Measurements from ENCODE around the gene PPBP.
"Not testable (repeated sequence)": the region's sequence is repeated elsewhere in the genome, so short reads cannot be mapped to it uniquely, and the experiment has no call there.

Gene PPBP

GRCh38 chr4:73950376-73950920 lies 37.5 kb downstream of the PPBP start:
- not testable (repeated sequence) for DNase-seq (ENCODE audit: low read depth in 2 of 3, low spot score in 2 of 3)

DNA sequence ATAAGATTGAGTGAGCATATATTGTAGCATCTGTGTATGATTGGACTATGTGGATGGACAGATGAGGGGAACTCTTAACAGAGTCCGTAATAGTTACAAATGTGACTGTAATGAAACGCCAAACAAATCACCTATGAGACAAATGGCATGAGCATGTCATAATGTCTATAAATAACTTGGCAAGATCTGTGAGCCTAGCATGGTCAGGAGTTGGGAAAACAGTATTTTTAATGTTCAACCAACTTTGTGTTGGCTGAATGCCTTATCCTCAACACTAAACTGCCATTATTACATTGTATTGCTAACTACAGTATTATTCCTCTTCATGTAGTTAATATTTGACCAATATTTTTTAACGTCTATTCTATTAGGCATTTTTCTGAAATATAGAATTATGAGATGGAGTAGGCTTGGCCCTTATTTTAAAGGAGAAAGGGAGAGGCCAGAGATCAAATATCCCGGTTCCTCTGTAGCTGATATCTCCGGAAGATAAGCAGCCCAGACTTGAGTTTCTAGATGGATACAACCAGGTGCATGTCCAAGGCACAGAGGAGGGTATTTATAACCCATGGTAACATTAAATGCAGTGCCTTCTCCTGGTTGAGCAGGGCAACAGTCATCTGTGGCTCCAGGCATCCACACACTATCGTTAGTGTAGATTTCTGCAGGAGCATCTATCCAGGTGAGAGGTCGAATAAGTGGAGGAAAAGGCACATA lies 38.8 kb downstream of the PPBP start:
- no peak for DNase-seq (ENCODE audit: low read depth in 2 of 3, low spot score in 2 of 3)

- no peak for DNase-seq (ENCODE audit: low read depth in 2 of 3, low spot score in 2 of 3)
Measured at GRCh38 chr4:73948291-73948690, 39.7 kb downstream of the PPBP start.

- DNase-seq (ENCODE audit: low read depth in 2 of 3, low spot score in 2 of 3) = no peak
Measured at GRCh38 chr4:73947239-73947985, 40.6 kb downstream of the PPBP start.

- no peak for DNase-seq (ENCODE audit: low read depth in 2 of 3, low spot score in 2 of 3)
Measured at GRCh38 chr4:73945674-73946449, 42.1 kb downstream of the PPBP start.

DNA sequence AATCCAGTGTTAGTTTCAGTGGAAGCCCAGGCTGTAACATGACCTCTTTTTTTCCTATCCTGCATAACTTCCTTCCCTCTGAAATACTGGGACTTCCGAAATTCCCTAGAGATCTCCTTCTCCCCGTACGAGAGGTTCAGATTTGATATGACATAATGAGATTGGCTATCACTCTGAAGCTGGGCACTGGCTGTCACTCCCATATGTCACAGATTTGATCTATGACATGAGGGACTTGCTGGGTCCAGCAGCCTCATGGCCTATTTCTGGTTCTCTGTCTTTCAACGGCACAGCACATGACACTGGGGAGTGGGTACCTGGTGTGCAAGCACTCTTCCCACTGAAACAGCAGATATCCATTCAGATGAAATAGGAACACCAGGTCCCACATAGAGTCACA lies 42.9 kb downstream of the PPBP start:
- DNase-seq (ENCODE audit: low read depth in 2 of 3, low spot score in 2 of 3) = no peak

GRCh38 chr4:73944061-73944875 lies 43.7 kb downstream of the PPBP start:
- no peak for DNase-seq (ENCODE audit: low read depth in 2 of 3, low spot score in 2 of 3)

DNA sequence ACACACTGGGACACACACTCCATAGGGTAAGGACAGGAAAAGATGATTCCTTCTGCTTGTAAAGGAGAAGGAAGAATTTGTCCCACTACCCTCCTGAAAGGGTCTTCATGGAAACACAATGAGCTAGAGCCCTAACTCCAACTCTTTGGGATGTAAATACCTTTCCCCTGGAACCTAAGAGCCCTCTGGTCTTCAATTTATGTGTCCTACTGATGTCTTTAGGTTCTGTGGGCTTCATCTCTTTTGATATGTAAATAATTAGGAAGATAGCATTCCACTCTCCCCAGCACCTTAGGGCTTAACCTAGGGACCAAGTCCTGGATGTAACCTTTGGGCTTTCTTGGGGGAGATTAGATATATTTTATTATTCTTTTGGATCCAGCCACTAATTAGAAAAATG lies 44.4 kb downstream of the PPBP start:
- DNase-seq (ENCODE audit: low read depth in 2 of 3, low spot score in 2 of 3) = no peak

DNA sequence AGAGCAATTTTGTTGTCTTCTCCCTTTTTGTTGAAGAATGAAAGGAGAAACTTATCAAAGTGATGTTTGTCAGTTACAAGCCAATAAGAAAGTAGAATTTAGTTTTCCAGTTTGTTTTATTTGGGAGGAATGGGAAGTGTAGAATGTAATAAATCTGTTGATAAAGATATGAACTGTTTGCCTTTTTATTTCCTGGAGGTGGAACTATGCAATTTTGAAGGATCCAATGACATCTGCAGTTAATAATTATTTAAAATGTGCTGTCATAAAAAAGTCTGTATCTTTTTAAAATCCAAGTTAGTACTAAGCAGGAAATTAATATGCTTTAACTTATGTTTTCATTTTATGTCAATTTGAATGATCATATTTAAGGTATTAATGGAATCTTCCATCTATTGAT lies 51.0 kb downstream of the PPBP start:
- no peak for DNase-seq (ENCODE audit: low read depth in 2 of 3, low spot score in 2 of 3)
